Measurements from ENCODE around the gene RASAL2.

- TF ChIP-seq CUX1 (CRISPR knock-in tag; IDR thresholded peaks at IDR 0.05) (no peak), COPS2 (conservative IDR thresholded peaks at IDR 0.05) (no peak), HDAC8 (tag; IDR thresholded peaks at IDR 0.05) (no peak), ZBTB1 (CRISPR knock-in tag; IDR thresholded peaks at IDR 0.05; ENCODE audit: borderline replicate concordance, low read depth) (no peak), BCLAF1 (IDR thresholded peaks at IDR 0.05; ENCODE audit: borderline replicate concordance in 1 of 2, control insufficient read depth in 1 of 2, low read depth in 2 of 2, low read length in 1 of 2) (no peak), ZHX1 (conservative IDR thresholded peaks at IDR 0.05; ENCODE audit: low read length) (no peak), HINFP (tag; conservative IDR thresholded peaks at IDR 0.05; ENCODE audit: low read depth) (no peak)
Measured at GRCh38 chr1:178493301-178493741, 399.4 kb downstream of the RASAL2 start.

Measured in K562 (cell line).